Cardiac fibroblast (primary cell): ENCODE results near the gene HMGB1.
A peak's percentile ranks its signal among the peaks of the same experiment; 100 is the strongest.
"Not testable (repeated sequence)": the region's sequence is repeated elsewhere in the genome, so short reads cannot be mapped to it uniquely, and the experiment has no call there.

ENCODE experiments used
- DNase-seq, 2 donors: peaks; one replicate each; pipeline versions ENCODE4 v3.0.0 to v3.0.0-alpha.2; 2010; ENCODE audit warnings: low read depth in 2 of 2
- H3K4me3 ChIP-seq, 2 donors: replicated peaks in 1 of 2; 1 replicate in 1 of 2; 2 replicates in 1 of 2; pipeline ENCODE4 v1.5.1; 2011; ENCODE audit warnings: low read depth in 2 of 2, low read length in 2 of 2, mild to moderate bottlenecking in 2 of 2, moderate library complexity in 1 of 2
- CTCF ChIP-seq: IDR thresholded peaks from one replicate; pipeline ENCODE4 v1.5.1; 2011; ENCODE audit warnings: low read depth, mild to moderate bottlenecking, low read length, inconsistent platforms

HMGB1 gene

GRCh38 chr13:30446126-30446500, 19.6 kb downstream of the HMGB1 start:
- peak overlapping the region in 1 of 2 donors; percentile 34 for H3K4me3 ChIP-seq
- DNase-seq: no peak
- no peak for TF ChIP-seq CTCF

GRCh38 chr13:30443957-30444404, 21.8 kb downstream of the HMGB1 start:
- TF ChIP-seq CTCF: no peak
- no peak for DNase-seq
- no peak overlapping the region for H3K4me3 ChIP-seq

GRCh38 chr13:30443491-30443890, 22.2 kb downstream of the HMGB1 start:
- H3K4me3 ChIP-seq, DNase-seq: not testable (repeated sequence)

- no peak for TF ChIP-seq CTCF
- no peak for DNase-seq
- no peak overlapping the region for H3K4me3 ChIP-seq
Observed at GRCh38 chr13:30442926-30443325, 22.8 kb downstream of the HMGB1 start.

- no peak for TF ChIP-seq CTCF
- DNase-seq: no peak
- no peak overlapping the region for H3K4me3 ChIP-seq
Observed at GRCh38 chr13:30440910-30441703, 24.6 kb downstream of the HMGB1 start.

- no peak overlapping the region for H3K4me3 ChIP-seq
- DNase-seq: no peak
- no peak for TF ChIP-seq CTCF
Observed at GRCh38 chr13:30438286-30438685, 27.4 kb downstream of the HMGB1 start.

GRCh38 chr13:30437177-30437576, 28.6 kb downstream of the HMGB1 start:
- no peak overlapping the region for H3K4me3 ChIP-seq
- no peak for DNase-seq
- TF ChIP-seq CTCF: no peak
